Cardiac fibroblast (primary cell): ENCODE results near the gene COPS9.

Experiments used
- DNase-seq, 2 donors: peaks; one replicate each; pipeline versions ENCODE4 v3.0.0 to v3.0.0-alpha.2; 2010; ENCODE audit warnings: low read depth in 2 of 2
- H3K4me3 ChIP-seq, 2 donors: replicated peaks in 1 of 2; 1 replicate in 1 of 2; 2 replicates in 1 of 2; pipeline ENCODE4 v1.5.1; 2011; ENCODE audit warnings: low read depth in 2 of 2, low read length in 2 of 2, mild to moderate bottlenecking in 2 of 2, moderate library complexity in 1 of 2
- CTCF ChIP-seq: IDR thresholded peaks from one replicate; pipeline ENCODE4 v1.5.1; 2011; ENCODE audit warnings: low read depth, mild to moderate bottlenecking, low read length, inconsistent platforms

COPS9 gene

GRCh38 chr2:240170354-240170735 is 34.2 kb upstream of the COPS9 start:
- H3K4me3 ChIP-seq = no peak overlapping the region
- no peak for DNase-seq
- no peak for TF ChIP-seq CTCF

GRCh38 chr2:240169486-240170353 is 33.6 kb upstream of the COPS9 start:
- no peak for DNase-seq
- H3K4me3 ChIP-seq = no peak overlapping the region
- TF ChIP-seq CTCF = no peak

GRCh38 chr2:240168546-240169361 is 32.6 kb upstream of the COPS9 start:
- TF ChIP-seq CTCF = no peak
- no peak overlapping the region for H3K4me3 ChIP-seq
- no peak for DNase-seq

- TF ChIP-seq CTCF = no peak
- H3K4me3 ChIP-seq = no peak overlapping the region
- no peak for DNase-seq
These were observed 31.9 kb upstream of the COPS9 start for GRCh38 chr2:240168041-240168440.

- DNase-seq = no peak
- no peak overlapping the region for H3K4me3 ChIP-seq
- no peak for TF ChIP-seq CTCF
These were observed 31.4 kb upstream of the COPS9 start for GRCh38 chr2:240167588-240167880.

- H3K4me3 ChIP-seq = no peak overlapping the region
- no peak for TF ChIP-seq CTCF
- no peak for DNase-seq
These were observed 30.9 kb upstream of the COPS9 start for GRCh38 chr2:240166761-240167587.
